ENCODE measurements around the gene MAGI2. TPM values are rescaled to one million over a fixed set of nuclear protein-coding genes. Genes with fewer than 3 reads are reported as not detected.

The MAGI2 gene
- total and polyA plus RNA-seq, 2 experiments from 2014 or later: 10.4 to 26.4 TPM

- Histone ChIP-seq H3K27me3 (ENCODE audit: insufficient read depth) (no peaks in the 10 kb centered on the region), H3K4me1 (ENCODE audit: insufficient read depth) (peaks cover 43% of the 10 kb centered on the region), H4K20me1 (replicated peaks; ENCODE audit: insufficient read depth) (no peaks in the 10 kb centered on the region), H3F3A (replicated peaks; ENCODE audit: low read depth) (no peaks in the 10 kb centered on the region), H3K9me2 (ENCODE audit: insufficient read depth) (no peaks in the 10 kb centered on the region), H3K79me2 (replicated peaks; ENCODE audit: insufficient read depth) (peaks cover 17% of the 10 kb centered on the region; the same call in 1 of the 2 replicates), H3K4me3 (no peak overlapping the region), H2AFZ (no peak overlapping the region), H3K27ac (ENCODE audit: low read depth) (no peak overlapping the region), H3K4me2 (no peak overlapping the region), H3K36me3 (ENCODE audit: insufficient read depth) (no peaks in the 10 kb centered on the region)
- peaks cover 48% of the 10 kb centered on the region for H3K4me1 Mint-ChIP-seq
- DNase-seq (ENCODE audit: low spot score) (no peak), ATAC-seq (no peak)
- peak overlapping the region; percentile 18; the same call in 1 of the 2 replicates for H3K27ac Mint-ChIP-seq
- H3K4me3 Mint-ChIP-seq: no peak overlapping the region
- no peaks in the 10 kb centered on the region for H3K36me3 Mint-ChIP-seq (ENCODE audit: low read depth)
- no peaks in the 10 kb centered on the region for H3K27me3 Mint-ChIP-seq (ENCODE audit: insufficient read depth, low read depth, poor library complexity)
- H3K9me3 Mint-ChIP-seq: no peaks in the 10 kb centered on the region
- TF ChIP-seq ETS1 (IDR thresholded peaks at IDR 0.05): no peak
- TF ChIP-seq EZH2phosphoT487 (IDR thresholded peaks at IDR 0.05; ENCODE audit: unreplicated experiment): no peak
- no peak for TF ChIP-seq NANOG (IDR thresholded peaks at IDR 0.05; ENCODE audit: borderline replicate concordance)
- no peak for TF ChIP-seq JUNB (IDR thresholded peaks at IDR 0.05; ENCODE audit: unreplicated experiment)
- no peak for TF ChIP-seq CTCF (conservative IDR thresholded peaks at IDR 0.05; ENCODE audit: low read depth in 2 of 2)
- TF ChIP-seq STAT1 (IDR thresholded peaks at IDR 0.05; ENCODE audit: unreplicated experiment): no peak
- no peak for TF ChIP-seq REST (IDR thresholded peaks at IDR 0.05; ENCODE audit: unreplicated experiment)
- TF ChIP-seq POLR2AphosphoS5 (IDR thresholded peaks at IDR 0.05; ENCODE audit: low read depth): no peak
Measured at GRCh38 chr7:78714356-78714755, 739.1 kb downstream of the MAGI2 start.

GRCh38 chr7:78712111-78712510 lies 741.4 kb downstream of the MAGI2 start:
- Histone ChIP-seq H3K4me3 (no peak overlapping the region), H3K4me1 (ENCODE audit: insufficient read depth) (peaks cover 41% of the 10 kb centered on the region), H3K4me2 (no peak overlapping the region; the same call in 1 of the 2 replicates), H2AFZ (no peak overlapping the region), H3K36me3 (ENCODE audit: insufficient read depth) (no peaks in the 10 kb centered on the region), H3K27ac (ENCODE audit: low read depth) (no peak overlapping the region), H3K79me2 (replicated peaks; ENCODE audit: insufficient read depth) (peaks cover 17% of the 10 kb centered on the region; the same call in 1 of the 2 replicates), H4K20me1 (replicated peaks; ENCODE audit: insufficient read depth) (no peaks in the 10 kb centered on the region), H3K27me3 (ENCODE audit: insufficient read depth) (no peaks in the 10 kb centered on the region), H3K9me2 (ENCODE audit: insufficient read depth) (no peaks in the 10 kb centered on the region), H3F3A (replicated peaks; ENCODE audit: low read depth) (no peaks in the 10 kb centered on the region)
- peaks cover 57% of the 10 kb centered on the region for H3K4me1 Mint-ChIP-seq
- H3K36me3 Mint-ChIP-seq (ENCODE audit: low read depth): no peaks in the 10 kb centered on the region
- no peaks in the 10 kb centered on the region for H3K27me3 Mint-ChIP-seq (ENCODE audit: insufficient read depth, low read depth, poor library complexity)
- ATAC-seq: no peak
- DNase-seq (ENCODE audit: low spot score): no peak
- H3K9me3 Mint-ChIP-seq: no peaks in the 10 kb centered on the region
- H3K4me3 Mint-ChIP-seq: no peak overlapping the region
- peak overlapping the region; percentile 31; the same call in 1 of the 2 replicates for H3K27ac Mint-ChIP-seq
- TF ChIP-seq NANOG (IDR thresholded peaks at IDR 0.05; ENCODE audit: borderline replicate concordance): no peak
- TF ChIP-seq ETS1 (IDR thresholded peaks at IDR 0.05): no peak
- TF ChIP-seq CREB1 (CRISPR knock-in tag; IDR thresholded peaks at IDR 0.05; ENCODE audit: low read depth): no peak
